ENCODE results near the gene GRM8.

The GRM8 gene

DNA sequence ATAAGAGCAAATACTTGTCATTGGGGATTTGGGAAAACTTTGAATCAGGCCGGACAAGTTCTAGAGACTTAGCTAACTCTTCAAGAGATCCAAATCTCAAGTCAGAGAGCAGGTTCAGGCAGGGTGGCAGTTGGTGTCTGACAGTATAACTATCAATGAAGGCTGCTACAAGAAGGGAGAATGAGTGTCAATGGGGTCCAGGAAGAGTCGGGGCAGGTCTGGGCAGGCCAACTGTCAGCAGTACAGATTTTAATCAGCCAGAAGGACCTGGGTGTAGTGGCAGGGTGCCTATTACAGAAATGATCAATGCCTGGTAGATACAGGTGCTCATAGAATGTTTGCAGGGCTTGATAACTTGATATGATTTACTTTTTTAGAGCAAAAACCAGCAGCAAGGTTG, 751.1 kb downstream of the GRM8 start:
- no peak for DNase-seq

DNA sequence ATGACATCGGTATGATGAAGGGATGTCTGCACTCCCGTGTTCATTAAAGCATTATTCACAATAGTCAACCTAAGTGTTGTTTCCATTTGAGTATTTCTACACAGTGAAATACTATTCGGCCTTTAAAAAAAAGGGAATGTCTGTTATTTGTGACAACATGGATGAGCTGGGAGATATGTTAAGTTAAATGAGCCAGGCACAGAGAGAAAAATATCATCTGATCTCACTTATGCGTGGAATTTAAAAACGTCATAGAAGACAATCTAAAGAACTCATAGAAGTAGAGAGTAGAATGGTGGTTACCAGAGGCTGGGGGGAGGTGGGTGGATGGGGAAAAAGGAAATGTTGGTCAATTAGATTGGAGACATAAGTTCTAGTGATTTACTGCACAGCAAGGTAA, 753.3 kb downstream of the GRM8 start:
- no peak for DNase-seq

DNA sequence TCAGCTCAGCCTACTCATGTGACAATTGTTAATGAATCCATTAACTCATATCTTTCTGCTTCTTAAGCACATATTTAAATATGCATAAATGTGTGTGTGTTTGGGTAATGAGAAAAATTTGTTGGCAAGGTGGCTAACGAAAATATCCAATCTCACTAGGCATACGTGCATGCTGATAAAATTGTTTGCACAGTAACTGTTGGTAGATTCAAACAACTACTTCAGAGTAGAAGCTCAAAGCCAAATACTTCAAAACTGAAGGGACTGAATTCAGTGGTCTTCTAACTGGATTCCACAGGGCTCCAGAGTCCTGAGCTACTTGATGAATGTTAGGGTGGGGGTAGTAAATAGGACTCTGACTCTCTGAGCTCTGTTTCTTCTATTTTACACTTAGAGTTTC, 757.0 kb downstream of the GRM8 start:
- no peak for DNase-seq

DNA sequence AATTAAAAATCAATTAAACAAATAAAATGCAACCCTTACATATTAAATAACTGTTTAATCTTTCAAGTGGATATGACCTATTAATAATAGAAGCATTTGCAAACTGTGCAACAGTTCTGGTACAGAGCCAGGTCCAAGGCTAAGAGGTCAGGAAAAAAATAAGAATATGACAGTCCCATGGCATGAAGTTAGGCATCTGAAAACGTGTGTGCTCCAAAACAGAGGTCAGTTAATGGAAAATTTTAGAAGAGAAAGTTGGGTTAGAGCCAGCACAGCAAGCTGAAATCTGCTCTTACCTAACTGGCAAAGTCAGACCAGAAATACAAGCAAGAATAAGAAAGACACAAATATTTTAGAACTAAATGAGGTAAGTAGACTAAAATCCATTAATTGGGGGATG, 757.7 kb downstream of the GRM8 start:
- no peak for DNase-seq

DNA sequence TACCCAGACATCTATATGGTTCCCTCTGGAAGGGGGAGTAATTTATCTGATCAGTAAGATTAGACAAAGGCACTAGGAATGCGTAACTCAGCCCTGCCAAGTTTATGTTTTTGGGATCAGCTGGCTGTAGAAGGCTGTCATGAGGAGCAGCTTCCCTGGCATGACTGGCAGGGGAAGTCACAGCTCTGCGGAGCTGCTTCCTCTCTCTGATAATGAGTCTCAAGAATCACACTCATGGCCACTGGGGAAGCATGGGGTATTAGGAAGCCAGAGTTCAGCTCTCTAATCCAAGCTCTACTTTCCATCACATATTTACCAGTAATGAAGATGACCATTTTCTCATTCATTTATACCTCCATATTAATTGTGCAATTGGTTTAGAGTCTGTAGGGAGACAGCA, 758.9 kb downstream of the GRM8 start:
- no peak for DNase-seq

DNA sequence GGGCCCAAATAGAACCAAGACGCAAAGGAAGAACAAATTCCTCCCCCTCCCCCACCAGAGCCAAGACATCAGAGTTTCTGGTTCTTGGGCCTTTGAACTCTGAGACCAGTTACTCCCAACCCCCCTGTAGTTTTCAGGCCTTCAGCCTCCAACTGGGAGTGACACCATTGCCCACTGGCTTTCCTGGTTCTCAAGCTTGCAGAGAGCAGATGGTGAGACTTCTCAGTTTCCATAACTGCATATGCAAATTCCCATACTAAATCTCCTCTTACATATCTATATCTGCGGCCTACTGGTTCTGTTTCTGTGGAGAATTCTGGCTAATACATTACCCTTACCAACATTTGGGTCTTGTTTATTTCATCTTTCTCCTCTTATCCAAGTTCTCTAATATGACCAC, 762.9 kb downstream of the GRM8 start:
- DNase-seq, result no peak

DNA sequence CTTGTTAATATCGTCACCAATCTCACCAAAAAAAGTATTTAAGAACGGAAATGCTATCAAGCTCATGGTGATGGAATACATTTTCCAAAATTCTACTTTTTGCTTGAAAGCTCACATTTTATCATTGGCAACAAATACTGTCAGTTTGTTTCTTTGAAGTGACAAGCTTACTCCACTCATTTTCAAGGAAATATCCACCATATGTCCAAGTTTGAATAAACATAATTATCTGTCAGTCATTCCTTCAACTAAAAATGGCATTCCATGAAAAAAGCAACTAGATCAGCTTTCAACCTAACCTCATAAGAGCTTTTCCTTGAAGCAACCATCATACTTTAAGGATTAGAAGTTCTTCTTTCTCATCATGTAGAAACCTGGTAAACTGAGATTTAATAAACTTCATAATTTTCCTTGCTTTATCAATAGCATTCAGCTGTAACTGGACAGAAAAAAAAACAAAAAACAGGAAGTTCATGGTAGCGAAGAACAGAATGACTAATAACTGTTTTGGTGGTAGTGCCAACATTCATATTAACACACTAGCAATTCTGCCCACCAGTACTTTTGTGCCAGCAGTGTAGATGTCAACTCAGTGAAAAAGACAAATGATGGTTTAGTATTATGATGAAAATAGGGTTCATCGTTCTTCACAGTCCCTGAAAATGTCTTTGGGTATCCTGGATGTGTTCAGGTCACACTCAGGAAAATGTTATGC, 764.9 kb downstream of the GRM8 start:
- no peak for DNase-seq

DNA sequence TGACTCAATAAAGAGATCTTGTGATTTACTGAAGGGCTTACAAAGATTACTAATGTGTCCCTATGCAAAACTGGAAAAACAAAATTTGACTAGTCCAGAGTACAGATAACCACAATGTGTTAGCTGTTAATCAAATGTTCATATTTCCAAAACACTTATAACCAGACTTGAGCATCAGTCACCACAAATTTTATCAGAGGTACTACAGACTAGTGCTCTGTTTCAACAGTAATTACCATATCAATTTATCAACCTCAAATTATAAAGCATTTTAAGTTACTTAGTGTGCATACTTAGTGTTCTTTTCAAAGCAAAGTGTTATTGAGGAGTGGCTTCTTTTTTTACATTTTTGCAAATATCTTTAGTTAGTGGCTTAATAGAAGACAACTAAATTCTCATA, 765.9 kb downstream of the GRM8 start:
- no peak for DNase-seq

DNA sequence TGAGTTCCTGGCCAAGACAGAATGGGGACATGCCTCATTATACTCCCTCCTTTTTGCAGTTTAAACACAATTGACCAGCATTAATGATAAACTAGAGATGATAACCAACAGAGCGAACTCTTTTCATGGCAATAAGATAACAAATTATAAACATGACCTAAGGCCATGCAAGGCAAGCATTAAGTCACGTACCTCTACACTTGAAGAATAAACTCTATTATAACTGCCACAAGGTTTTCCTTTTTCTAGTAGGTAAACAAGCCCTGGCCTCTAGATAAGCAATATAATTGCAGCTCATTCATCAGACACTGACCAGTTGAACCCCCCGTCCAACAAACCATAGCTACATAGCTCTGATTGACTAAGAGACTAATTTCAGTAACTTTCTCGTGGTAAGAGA, 767.0 kb downstream of the GRM8 start:
- DNase-seq, result no peak

DNA sequence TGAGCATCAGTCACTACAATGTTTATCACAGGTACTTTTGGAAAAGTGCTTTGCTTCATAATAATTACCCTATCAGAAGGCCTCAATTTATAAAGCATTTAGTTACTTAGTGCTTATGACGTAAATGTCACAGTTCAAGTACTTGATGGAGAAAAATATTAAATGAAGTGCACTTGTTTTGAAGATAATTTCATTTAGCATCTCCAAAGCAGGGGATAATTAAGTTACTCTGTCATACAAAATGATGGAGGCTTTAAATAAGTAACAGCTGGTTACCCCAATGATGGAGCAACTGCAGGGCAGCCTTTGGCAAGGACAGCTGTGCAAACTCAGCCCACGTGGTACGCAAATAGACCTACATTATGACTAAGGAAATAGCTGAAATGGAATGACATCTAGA, 768.8 kb downstream of the GRM8 start:
- no peak for DNase-seq

DNA sequence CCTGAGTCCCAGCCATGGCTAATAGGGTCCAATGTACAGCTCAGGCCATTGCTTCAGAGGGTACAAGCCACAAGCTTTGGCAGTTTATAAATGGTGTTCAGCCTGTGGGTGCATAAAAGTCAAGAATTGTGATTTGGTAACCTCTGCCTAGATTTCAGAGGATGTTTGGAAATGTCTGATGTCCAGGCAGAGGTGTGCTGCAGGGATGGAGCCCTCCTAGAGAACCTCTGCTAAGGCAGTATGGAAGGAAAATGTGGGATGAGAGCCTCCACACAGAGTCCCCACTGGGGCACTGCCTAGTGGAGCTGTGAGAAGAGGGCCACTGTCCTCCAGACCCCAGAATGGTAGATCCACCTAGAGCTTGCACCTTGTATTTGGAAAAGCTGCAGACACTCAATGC, 779.9 kb downstream of the GRM8 start:
- no peak for DNase-seq

DNA sequence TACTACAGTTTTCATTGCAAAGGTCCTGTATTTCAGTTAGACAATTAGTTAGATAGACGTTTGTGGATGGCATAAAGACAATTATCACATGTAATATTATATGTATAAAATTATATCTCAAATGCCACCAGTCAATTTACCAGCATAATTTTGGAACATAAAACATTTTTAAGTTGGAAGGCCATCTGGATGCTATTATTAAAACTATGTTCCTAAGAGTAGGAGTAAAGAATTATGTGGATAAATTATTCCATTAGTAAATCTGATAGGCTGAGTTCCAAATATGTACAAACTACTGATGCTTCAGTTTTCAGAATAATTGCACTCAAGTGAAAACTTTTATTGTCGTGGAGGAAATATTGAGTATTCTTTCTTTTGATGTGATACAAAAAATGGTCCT, 790.3 kb downstream of the GRM8 start:
- no peak for DNase-seq

DNA sequence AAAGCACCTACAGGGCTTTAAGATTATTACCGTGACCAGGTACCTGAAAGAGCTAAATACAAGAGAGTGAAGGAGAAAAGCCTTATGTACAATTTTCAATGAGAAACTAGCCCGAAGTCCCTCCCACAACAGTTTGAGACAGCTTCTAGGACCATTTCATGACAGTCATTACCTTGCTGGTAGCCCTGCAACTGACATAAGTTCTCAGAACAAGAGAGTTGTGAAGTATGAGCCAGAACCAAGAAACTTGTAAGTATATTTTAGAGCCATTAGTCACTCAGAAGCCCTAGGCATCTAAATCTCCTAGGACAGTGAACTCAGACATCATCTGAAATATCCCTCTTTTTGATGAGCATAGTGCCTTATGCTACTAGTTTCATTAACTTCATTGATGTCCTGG, 792.1 kb downstream of the GRM8 start:
- no peak for DNase-seq

DNA sequence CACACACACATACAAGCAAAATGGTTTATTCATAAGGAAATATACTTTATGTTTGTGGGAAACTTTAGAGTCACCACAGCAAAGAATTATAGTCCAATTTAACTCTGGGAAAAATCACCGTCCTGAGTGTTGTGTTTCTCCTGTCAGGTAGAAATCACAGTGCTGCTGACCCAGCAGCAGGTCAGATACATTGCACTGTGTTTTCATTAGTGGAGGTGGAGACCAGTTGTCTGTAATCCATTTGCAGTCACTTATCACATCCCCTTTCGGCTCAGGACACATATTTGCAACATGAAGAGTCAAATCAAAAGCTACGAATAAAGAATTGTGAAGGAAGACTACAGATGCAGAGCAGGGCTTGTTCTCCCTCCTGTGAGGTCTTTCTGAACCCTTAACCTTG, 799.6 kb downstream of the GRM8 start:
- no peak for DNase-seq

DNA sequence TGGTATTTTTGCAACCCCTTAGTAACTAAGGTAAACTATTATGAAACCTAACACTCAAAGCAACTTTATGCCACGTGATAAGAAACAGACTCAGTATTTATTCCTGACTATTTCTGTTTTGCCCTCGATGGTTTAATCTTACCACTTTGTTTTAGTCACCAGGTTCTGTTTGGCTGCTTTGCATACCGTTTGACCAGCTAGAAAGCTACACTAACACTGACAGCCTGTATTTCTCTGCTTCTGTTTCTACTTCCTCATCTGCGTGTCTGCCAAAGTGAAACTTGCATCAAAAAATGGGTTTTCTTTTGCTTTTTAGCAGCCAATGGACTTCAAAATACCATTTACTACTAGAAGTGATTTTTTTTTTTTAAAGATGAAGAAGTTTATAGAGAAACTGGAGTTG, 802.5 kb downstream of the GRM8 start:
- no peak for DNase-seq

DNA sequence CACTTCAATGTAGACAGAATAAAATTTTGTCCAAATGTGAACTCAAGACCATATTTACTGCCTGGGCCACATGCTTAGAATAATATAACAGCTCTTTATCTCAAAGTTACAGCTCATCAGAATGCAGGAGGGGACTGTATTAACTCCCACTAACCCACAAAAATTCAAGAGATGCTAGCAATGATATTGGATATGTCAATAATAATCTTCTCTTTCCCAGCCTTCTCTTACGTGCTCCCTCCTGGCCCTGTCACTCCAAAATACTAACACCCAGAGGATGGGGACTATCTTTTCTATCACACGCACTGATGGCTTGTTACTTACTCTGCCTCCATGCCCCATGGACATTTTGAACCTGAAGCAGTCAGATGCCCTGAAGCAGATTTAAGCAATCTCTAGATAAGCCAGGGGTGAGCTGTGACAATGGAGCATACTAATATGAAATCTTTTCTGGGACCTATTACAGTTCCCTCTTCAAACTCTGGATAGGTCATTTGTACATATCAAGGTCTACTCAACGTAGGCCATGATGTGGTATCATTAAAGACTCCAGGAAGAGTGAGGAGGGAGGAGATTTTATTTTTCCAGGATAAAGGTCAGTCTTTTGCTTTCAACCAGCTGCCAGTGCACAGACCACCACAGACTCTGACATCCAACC, 803.0 kb downstream of the GRM8 start:
- peak; percentile 1 for DNase-seq

DNA sequence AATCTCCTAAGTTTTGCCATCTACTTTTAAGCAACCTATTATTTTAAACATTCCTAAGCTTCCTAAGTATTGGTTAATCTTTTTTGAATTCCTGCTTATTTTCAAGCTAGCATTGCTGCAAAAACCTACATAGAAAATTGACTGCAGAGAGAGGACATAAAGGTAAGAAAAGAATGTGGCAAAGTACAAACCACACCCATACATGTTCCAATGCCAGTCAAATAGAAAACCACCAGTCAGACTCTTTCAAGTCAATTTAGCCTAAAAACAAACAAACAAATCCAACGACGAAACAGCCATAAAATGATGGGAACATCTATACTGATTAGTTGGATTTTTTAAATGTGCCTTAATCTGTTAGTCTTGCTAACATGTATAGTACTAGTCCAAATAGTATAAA, 804.8 kb downstream of the GRM8 start:
- DNase-seq, result no peak

DNA sequence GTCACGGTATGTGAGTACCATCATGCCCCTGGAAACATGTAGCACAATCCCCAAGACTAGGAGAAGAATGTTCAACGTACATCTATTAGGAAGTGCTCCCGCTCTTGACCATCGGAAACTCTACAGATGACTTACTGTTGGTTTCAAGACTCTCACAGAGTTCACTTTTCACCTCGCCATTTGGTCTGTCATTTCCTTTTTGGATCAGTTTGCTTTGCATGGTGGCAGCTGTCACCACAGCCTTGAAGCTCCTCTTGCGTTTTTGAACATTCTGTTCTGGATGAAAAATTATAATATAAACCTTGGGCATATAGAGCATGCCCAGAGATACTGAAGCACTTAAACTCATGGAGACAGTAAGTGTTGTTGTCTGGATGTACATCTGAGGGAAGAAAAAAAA, 806.8 kb downstream of the GRM8 start:
- no peak for DNase-seq

DNA sequence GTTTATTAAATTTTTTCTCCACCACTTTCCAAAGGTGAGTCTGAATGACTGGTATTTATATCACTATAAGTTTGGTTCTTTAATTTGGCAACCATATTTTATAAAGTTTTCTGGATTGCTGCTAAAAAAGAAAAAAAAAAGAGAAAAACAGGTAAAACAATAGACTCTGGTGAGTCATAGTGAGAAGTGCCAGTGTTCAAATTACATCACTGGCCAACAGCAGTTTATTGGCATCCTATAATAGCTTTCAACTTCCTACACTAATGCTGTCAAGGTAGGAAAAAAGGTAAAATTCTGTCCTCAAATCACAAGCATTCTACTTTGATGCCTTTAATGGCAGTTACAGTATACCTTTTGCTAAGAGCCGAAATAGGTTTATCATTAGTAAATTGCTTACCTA, 808.8 kb downstream of the GRM8 start:
- no peak for DNase-seq

DNA sequence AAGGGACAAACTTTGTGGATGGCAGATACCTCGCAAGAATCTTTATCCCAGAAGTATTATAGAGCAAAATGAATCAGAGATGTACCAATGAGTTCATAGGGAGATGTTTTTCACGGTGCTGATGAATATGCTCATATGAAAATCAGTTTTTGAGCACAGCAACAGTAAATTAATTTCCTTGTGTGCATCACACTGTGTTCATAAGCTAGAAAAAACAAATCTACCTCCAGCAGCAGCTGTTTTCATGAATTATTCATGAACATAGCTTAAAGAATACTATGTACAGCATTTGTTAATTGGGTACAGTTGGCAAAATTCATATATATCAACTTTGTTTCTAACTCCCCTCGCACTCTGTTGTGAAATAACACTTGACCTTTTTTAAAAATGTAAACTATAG, 809.8 kb downstream of the GRM8 start:
- DNase-seq, result no peak

DNA sequence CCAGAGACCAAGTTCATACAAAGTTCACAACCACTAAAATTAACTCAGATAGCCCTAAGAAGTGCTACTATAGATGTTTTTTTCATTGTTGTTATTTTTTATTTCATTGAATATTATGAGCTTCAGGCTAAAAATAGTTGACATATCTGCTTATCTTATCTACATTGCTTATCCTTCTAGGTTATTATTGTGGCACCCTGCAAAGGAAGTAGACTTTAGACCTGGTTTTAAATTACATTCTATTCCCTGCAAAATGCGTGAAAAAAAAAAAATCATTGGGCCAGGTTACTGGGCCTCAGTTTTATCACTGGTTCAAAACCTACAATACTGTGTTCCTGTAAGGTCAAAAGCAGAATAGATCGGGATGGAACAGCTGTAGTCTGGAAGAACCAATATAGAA, 811.0 kb downstream of the GRM8 start:
- no peak for DNase-seq

DNA sequence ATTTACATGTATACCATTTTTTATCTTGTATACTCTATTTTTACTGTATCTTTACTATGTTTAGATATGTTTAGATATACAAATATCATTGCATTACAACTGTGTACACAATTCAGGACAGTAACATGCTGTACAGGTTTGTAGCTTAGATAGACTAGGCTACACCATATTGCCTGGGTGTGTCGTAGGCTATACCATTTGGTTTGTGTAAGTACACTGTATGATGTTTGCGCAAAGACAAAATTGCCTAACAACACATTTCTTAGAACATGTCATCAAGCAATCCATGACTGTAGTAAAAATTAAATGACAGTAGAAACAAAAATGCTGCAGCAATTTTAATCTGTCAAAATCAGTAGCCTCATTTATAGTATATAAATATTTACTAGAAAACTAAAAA, 812.2 kb downstream of the GRM8 start:
- no peak for DNase-seq

DNA sequence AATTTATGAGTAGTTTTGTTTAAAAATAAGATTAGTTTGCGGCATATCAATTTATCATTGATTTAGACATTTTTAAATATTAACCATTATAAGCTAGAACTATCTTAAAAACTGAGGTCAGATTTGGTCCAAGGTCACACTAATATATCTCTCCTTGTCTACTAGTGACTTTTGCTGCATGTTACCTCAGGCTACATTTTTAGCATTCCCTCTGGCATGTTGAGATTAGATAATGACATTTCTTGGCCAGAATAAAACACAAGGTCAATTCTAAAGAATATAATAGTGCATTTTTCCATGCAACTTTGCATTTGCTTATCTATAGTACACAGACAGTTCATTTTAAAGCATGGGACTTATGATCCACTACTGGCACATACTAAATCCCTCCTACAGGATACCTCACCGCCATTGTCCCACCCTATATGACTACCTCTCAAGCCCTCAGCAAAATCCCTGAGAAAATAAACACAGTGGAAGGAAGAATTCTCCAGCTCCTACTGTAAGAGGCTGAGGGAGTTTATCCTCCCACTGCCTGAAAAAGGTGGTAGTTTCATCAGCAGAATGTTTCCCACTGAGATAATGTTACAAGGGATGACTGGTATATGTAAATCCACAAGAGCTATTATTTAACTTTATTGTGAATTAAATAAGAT, 816.4 kb downstream of the GRM8 start:
- no peak for DNase-seq

DNA sequence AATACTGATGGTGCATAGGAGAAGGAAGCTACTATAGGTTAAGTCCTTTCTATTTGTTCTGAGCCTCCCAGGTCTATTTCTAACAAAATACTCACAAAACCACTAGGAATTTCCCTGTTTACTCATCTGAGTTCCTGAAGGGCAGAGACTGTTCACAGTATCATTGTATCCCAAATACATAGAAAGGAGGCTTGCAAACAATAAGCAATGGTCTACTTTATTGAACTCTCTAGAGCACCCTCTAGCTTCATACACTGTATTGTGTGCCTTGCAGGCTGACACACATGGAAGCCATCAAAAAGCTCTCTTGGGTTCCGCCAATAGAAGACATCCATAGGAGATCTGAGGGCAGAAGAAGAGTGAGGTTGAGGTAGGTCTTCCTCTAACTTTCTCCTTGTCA, 826.1 kb downstream of the GRM8 start:
- DNase-seq, result no peak

Measured in fibroblast of skin of abdomen (primary cell).